ENCODE measurements around the gene POMP. TPM values are rescaled to one million over a fixed set of nuclear protein-coding genes. Genes with fewer than 3 reads are reported as not detected.

The POMP gene
- total RNA-seq, 1 experiment from 2014 or later = 92.0 TPM

DNA sequence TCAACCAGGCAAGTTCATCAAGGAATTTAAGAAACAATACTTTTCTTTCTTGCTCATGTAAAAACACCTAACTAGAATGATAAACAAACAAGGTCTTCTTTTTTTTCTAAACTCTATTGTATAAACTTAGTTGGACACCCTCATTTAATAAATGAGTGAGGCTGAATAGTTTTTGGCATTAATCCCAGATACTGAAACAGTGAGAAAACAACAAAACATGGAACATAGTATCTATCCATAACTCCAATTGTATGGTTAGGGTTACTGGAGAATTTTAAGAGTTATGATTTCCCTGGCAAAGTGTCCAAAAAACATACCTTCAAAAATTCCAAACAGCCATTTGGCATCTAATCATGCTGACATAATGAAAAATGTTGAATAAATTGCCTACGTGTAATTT lies 5.8 kb upstream of the POMP start:
- no peak overlapping the region for H3K27ac ChIP-seq (ENCODE audit: low read length)
- no peaks in the 10 kb centered on the region for H3K9me3 ChIP-seq (ENCODE audit: control insufficient read depth, insufficient read depth, low read depth, low read length)
- peaks cover 3% of the 10 kb centered on the region; the same call in 1 of the 2 replicates for H3K36me3 ChIP-seq (ENCODE audit: control insufficient read depth, insufficient read depth, low read length)
- intact Hi-C loops (cut with micrococcal nuclease; ENCODE audit: unreplicated experiment) (no loop called here), in situ Hi-C loops (cut with HindIII; ENCODE audit: low pct_unique_long_range_greater_than_20kb, low sequenced_read_pairs) (no loop called here)
- TF ChIP-seq, protein P1, sequence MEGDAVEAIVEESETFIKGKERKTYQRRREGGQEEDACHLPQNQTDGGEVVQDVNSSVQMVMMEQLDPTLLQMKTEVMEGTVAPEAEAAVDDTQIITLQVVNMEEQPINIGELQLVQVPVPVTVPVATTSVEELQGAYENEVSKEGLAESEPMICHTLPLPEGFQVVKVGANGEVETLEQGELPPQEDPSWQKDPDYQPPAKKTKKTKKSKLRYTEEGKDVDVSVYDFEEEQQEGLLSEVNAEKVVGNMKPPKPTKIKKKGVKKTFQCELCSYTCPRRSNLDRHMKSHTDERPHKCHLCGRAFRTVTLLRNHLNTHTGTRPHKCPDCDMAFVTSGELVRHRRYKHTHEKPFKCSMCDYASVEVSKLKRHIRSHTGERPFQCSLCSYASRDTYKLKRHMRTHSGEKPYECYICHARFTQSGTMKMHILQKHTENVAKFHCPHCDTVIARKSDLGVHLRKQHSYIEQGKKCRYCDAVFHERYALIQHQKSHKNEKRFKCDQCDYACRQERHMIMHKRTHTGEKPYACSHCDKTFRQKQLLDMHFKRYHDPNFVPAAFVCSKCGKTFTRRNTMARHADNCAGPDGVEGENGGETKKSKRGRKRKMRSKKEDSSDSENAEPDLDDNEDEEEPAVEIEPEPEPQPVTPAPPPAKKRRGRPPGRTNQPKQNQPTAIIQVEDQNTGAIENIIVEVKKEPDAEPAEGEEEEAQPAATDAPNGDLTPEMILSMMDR (IDR thresholded peaks at IDR 0.05) = no peak
- TF ChIP-seq TCF7L2 (IDR thresholded peaks at IDR 0.05; ENCODE audit: low read depth, low read length) (no peak), SIN3A (IDR thresholded peaks at IDR 0.05; ENCODE audit: borderline replicate concordance, insufficient read depth, low read depth, low read length) (no peak), POLR2AphosphoS5 (IDR thresholded peaks at IDR 0.05; ENCODE audit: low read depth, low read length) (no peak)
- TF ChIP-seq, protein P2, sequence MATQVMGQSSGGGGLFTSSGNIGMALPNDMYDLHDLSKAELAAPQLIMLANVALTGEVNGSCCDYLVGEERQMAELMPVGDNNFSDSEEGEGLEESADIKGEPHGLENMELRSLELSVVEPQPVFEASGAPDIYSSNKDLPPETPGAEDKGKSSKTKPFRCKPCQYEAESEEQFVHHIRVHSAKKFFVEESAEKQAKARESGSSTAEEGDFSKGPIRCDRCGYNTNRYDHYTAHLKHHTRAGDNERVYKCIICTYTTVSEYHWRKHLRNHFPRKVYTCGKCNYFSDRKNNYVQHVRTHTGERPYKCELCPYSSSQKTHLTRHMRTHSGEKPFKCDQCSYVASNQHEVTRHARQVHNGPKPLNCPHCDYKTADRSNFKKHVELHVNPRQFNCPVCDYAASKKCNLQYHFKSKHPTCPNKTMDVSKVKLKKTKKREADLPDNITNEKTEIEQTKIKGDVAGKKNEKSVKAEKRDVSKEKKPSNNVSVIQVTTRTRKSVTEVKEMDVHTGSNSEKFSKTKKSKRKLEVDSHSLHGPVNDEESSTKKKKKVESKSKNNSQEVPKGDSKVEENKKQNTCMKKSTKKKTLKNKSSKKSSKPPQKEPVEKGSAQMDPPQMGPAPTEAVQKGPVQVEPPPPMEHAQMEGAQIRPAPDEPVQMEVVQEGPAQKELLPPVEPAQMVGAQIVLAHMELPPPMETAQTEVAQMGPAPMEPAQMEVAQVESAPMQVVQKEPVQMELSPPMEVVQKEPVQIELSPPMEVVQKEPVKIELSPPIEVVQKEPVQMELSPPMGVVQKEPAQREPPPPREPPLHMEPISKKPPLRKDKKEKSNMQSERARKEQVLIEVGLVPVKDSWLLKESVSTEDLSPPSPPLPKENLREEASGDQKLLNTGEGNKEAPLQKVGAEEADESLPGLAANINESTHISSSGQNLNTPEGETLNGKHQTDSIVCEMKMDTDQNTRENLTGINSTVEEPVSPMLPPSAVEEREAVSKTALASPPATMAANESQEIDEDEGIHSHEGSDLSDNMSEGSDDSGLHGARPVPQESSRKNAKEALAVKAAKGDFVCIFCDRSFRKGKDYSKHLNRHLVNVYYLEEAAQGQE (IDR thresholded peaks at IDR 0.05; ENCODE audit: insufficient read depth in 1 of 2, low read depth in 2 of 2, low read length in 1 of 2) = no peak
- peaks cover 6% of the 10 kb centered on the region for H3K4me1 ChIP-seq (ENCODE audit: control insufficient read depth, insufficient read depth, low read length)
- H3K4me3 ChIP-seq (ENCODE audit: low read depth in 2 of 2, low read length in 2 of 2) = no peak overlapping the region
- POLR2A ChIA-PET = no interaction called here
- DNase-seq (ENCODE audit: low read depth, low spot score) (no peak), ATAC-seq (no peak)
- no peaks in the 10 kb centered on the region for H3K27me3 ChIP-seq (ENCODE audit: control insufficient read depth, insufficient read depth, low read length)
- CTCF ChIA-PET = no interaction called here
- BruUV-seq (replicated peaks) = no TSS peak

DNA sequence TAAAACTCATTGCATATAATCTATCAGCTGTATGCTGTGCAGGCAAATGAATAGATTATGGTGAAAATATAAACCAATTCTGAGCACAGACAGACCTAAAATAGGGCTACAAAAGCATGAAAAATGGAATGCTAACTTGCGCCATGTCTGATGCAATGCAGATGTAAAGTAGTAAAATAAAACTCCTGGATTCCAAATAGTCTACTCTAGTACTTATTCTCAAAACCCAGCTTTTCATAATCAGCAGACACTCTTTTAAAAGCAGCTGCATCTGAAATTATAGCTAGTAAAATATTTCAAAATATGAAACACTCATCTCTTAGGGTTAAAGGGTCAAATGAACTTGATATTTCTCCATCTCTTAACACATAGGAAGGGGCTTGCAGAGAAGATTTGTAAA lies 4.7 kb upstream of the POMP start:
- ChIA-PET CTCF (no interaction called here), POLR2A (no interaction called here)
- in situ Hi-C loops (cut with HindIII; ENCODE audit: low pct_unique_long_range_greater_than_20kb, low sequenced_read_pairs) (no loop called here), intact Hi-C loops (cut with micrococcal nuclease; ENCODE audit: unreplicated experiment) (no loop called here)
- no peak overlapping the region for H3K27ac ChIP-seq (ENCODE audit: low read length)
- no peak for DNase-seq (ENCODE audit: low read depth, low spot score)
- TF ChIP-seq, protein P2 (IDR thresholded peaks at IDR 0.05; ENCODE audit: insufficient read depth in 1 of 2, low read depth in 2 of 2, low read length in 1 of 2) = no peak
- no peak for TF ChIP-seq TCF7L2 (IDR thresholded peaks at IDR 0.05; ENCODE audit: low read depth, low read length)
- no peaks in the 10 kb centered on the region for H3K27me3 ChIP-seq (ENCODE audit: control insufficient read depth, insufficient read depth, low read length)
- no peaks in the 10 kb centered on the region for H3K9me3 ChIP-seq (ENCODE audit: control insufficient read depth, insufficient read depth, low read depth, low read length)
- no peak overlapping the region for H3K4me3 ChIP-seq (ENCODE audit: low read depth in 2 of 2, low read length in 2 of 2)
- ATAC-seq = no peak
- peaks cover 6% of the 10 kb centered on the region for H3K4me1 ChIP-seq (ENCODE audit: control insufficient read depth, insufficient read depth, low read length)
- peaks cover 8% of the 10 kb centered on the region; the same call in 1 of the 2 replicates for H3K36me3 ChIP-seq (ENCODE audit: control insufficient read depth, insufficient read depth, low read length)
- no TSS peak for BruUV-seq (replicated peaks)

Measured in Panc1 (cell line).